ENCODE measurements around the gene JAG1. TPM values are rescaled to one million over a fixed set of nuclear protein-coding genes. Genes with fewer than 3 reads are reported as not detected.

JAG1 gene
- total and polyA plus RNA-seq, 2 donors (not counting 3 experiments of a cell fraction or from before 2014, with no cell fraction given), result 19.7 to 37.0 TPM

DNA sequence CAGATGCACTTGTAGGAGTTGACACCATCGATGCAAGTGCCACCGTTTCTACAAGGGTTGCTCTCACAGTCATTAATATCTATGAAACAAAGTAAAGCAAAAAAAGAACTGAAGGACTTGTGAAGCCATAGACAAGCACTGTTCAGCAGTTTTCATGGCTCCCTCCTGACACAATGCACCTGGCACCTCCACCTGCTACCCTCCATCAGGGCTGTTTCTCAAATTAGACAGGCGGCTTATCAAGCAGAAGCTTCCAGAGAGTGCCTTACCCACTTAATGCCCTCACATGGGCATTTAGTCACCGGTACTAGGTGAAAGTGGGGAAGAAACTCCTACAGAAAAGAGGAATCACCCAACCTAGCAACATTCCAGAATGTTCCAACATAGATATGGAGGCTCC lies 27.8 kb downstream of the JAG1 start:
- Histone ChIP-seq H3K36me3 (ENCODE audit: control insufficient read depth in 2 of 2, extremely low read depth in 1 of 2, insufficient read depth in 2 of 2, low read length in 2 of 2) (peaks cover 16 to 68% of the 10 kb centered on the region in 2 experiments), H3K4me3 (replicated peaks in 1 of 3; ENCODE audit: insufficient read depth in 1 of 3, low read depth in 1 of 3, low read length in 3 of 3) (no peak overlapping the region), H4K20me1 (replicated peaks; ENCODE audit: control insufficient read depth, extremely low read depth, insufficient read depth, low read length) (no peaks in the 10 kb centered on the region), H3K79me2 (ENCODE audit: control insufficient read depth, insufficient read depth, low read length) (no peaks in the 10 kb centered on the region), H3K9me3 (replicated peaks; ENCODE audit: control insufficient read depth, insufficient read depth, low read length) (no peaks in the 10 kb centered on the region), H3K9ac (replicated peaks; ENCODE audit: extremely low read depth, insufficient read depth, low read length) (no peak overlapping the region), H2AFZ (ENCODE audit: low read depth, low read length) (no peak overlapping the region), H3K27me3 (ENCODE audit: control insufficient read depth in 2 of 2, insufficient read depth in 2 of 2, low read length in 2 of 2) (no peaks in the 10 kb centered on the region), H3K4me2 (ENCODE audit: insufficient read depth, low read length) (no peak overlapping the region), H3K27ac (ENCODE audit: insufficient read depth, low read depth, low read length) (no peak overlapping the region), H3K4me1 (ENCODE audit: control insufficient read depth, extremely low read depth, insufficient read depth, low read length) (peaks cover 6% of the 10 kb centered on the region), H3K9me1 (replicated peaks; ENCODE audit: control insufficient read depth, extremely low read depth, insufficient read depth, low read length) (no peaks in the 10 kb centered on the region)
- dilution Hi-C loops (cut with MboI; ENCODE audit: extremely low pct_ligation_motif_present, low sequenced_read_pairs) (no loop called here), intact Hi-C loops (cut with micrococcal nuclease) (no loop called here)
- CTCF ChIA-PET, result interaction anchor here (1.3 kb wide), 1 partner anchor 559 kb away, joined by 3 read pairs; no protein-coding TSS in a partner anchor
- TF ChIP-seq MYC (IDR thresholded peaks at IDR 0.05; ENCODE audit: low read depth, low read length), result no peak
- no peak for TF ChIP-seq POLR2AphosphoS5 (IDR thresholded peaks at IDR 0.05; ENCODE audit: insufficient read depth, low read depth, low read length)
- no peak for TF ChIP-seq JUN (IDR thresholded peaks at IDR 0.05; ENCODE audit: borderline replicate concordance, insufficient read depth, insufficient read length, low read depth)
- no peak for TF ChIP-seq GATA2 (IDR thresholded peaks at IDR 0.05; ENCODE audit: insufficient read depth, insufficient read length, low read depth, low read length)
- TF ChIP-seq, protein P1, sequence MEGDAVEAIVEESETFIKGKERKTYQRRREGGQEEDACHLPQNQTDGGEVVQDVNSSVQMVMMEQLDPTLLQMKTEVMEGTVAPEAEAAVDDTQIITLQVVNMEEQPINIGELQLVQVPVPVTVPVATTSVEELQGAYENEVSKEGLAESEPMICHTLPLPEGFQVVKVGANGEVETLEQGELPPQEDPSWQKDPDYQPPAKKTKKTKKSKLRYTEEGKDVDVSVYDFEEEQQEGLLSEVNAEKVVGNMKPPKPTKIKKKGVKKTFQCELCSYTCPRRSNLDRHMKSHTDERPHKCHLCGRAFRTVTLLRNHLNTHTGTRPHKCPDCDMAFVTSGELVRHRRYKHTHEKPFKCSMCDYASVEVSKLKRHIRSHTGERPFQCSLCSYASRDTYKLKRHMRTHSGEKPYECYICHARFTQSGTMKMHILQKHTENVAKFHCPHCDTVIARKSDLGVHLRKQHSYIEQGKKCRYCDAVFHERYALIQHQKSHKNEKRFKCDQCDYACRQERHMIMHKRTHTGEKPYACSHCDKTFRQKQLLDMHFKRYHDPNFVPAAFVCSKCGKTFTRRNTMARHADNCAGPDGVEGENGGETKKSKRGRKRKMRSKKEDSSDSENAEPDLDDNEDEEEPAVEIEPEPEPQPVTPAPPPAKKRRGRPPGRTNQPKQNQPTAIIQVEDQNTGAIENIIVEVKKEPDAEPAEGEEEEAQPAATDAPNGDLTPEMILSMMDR (IDR thresholded peaks at IDR 0.05; ENCODE audit: extremely low read depth in 1 of 2, insufficient read depth in 1 of 2, low read depth in 1 of 2, low read length in 2 of 2), result no peak
- no peak for TF ChIP-seq FOS (IDR thresholded peaks at IDR 0.05; ENCODE audit: borderline replicate concordance, insufficient read depth, low read length)
- no peak for TF ChIP-seq EZH2 (IDR thresholded peaks at IDR 0.05; ENCODE audit: borderline replicate concordance, low read depth, low read length, severe bottlenecking)
- TF ChIP-seq, protein P2, sequence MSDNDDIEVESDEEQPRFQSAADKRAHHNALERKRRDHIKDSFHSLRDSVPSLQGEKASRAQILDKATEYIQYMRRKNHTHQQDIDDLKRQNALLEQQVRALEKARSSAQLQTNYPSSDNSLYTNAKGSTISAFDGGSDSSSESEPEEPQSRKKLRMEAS (IDR thresholded peaks at IDR 0.05; ENCODE audit: insufficient read depth, insufficient read length), result no peak
- no peak for TF ChIP-seq POLR2A (IDR thresholded peaks at IDR 0.05; ENCODE audit: low read depth, low read length)
- FAIRE-seq (no peak), DNase-seq (ENCODE audit: low read depth, low spot score) (no peak)
- BruUV-seq (replicated peaks), result no TSS peak
- POLR2A ChIA-PET, result no interaction called here

Measured in endothelial cell of umbilical vein (primary cell).